SH-SY5Y (cell line): Measurements from ENCODE around the gene MALT1.

Source experiments
- GATA2 ChIP-seq: IDR thresholded peaks from 2 replicates; pipeline ENCODE4 v1.6.1; 2011; ENCODE audit warnings: mild to moderate bottlenecking, low read depth, low read length
- GATA3 ChIP-seq: IDR thresholded peaks from 2 replicates; pipeline ENCODE4 v1.6.1; 2011; ENCODE audit warnings: low read depth, mild to moderate bottlenecking, low read length, moderate library complexity

DNA sequence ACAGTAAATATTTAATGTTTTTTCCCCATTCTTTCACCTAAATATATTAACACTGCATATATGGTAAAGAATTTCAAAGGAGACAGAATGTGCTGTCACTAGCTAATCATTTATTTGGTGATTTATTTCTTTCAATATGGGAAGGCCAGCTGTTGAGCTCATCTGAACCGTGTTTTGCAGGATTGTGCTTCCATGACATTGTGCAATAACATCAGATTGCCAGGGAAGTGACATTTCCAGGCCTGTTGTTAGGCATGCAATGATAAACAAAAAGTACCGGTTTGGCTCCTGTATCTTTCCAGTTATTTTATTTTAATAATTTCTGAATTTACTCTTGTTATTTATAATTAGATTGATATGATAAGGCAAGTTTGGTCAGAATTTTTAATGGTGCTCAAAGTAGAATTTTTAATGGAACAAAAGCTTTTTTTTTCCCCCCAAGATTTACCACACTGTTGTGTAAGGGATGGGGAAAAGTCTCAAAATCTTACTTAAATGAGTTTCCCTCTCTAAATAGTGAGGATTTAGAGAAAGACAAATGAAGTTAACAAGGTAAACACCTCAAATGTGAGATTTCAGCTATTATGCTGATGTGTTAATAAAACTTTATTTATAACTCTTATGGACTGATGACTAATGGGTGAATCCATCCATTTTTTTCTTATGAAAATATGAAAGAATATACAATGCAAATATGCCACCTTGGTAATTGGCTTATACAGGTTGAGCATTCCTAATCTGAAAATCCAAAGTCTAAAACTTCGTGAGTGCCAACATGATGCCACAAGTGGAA, 52.7 kb downstream of the MALT1 start:
- TF ChIP-seq GATA2 (no peak), GATA3 (no peak)
